Mucosa of descending colon (tissue), 3 donors: Measurements from ENCODE around the gene ABCG8. TPM values are rescaled to one million over a fixed set of nuclear protein-coding genes. Genes with fewer than 3 reads are reported as not detected.

Experiments
- ATAC-seq: fragments of 200-7000 bp; cut with Tn5 transposase; one replicate; pipeline ENCODE4 v1.9.1; 2020; ENCODE audit warnings: mild to moderate bottlenecking, moderate library complexity
- DNase-seq, 3 donors: peaks; one replicate each; pipeline ENCODE4 v3.0.0-alpha.2; 2020
- H3K36me3 ChIP-seq: fragments of 200-600 bp; one replicate; pipeline ENCODE4 v1.8.0; 2021; ENCODE audit warnings: low read depth, mild to moderate bottlenecking
- H3K4me1 ChIP-seq: fragments of 200-600 bp; one replicate; pipeline ENCODE4 v1.8.0; 2021; ENCODE audit warnings: low read depth, mild to moderate bottlenecking
- H3K4me3 ChIP-seq: fragments of 200-600 bp; one replicate; pipeline ENCODE4 v1.8.0; 2021; ENCODE audit warnings: mild to moderate bottlenecking
- H3K9me3 ChIP-seq: fragments of 200-600 bp; one replicate; pipeline ENCODE4 v1.8.0; 2021; ENCODE audit warnings: mild to moderate bottlenecking
- CTCF ChIP-seq: fragments of 200-600 bp; IDR thresholded peaks from one replicate; pipeline ENCODE4 v1.8.0; 2022; ENCODE audit warnings: antibody characterized with exemption, mild to moderate bottlenecking
- intact Hi-C, 2 donors: fragments of 100-400 bp; cut with DNase I in 1 of 2; cut with micrococcal nuclease in 1 of 2; formaldehyde crosslinking; loops; one replicate each; pipeline versions ENCODE4 v1.11.0 to v1.11.1; 2022; cut with DNase I, micrococcal nuclease
- total RNA-seq, 3 donors: library from RNA; stranded (reverse); fragmentation: NEBNext Ultra II Directional in 2 of 3; extraction: Animal tissue kit (Norgen Biotek cat#: 25700) in 2 of 3; gene quantifications; one replicate each; pipeline versions ENCODE4 v1.2.1 to v1.2.4, GENCODE V29; 2021 to 2023
- donor health status: DM: no; HTN: no; CAD: no; lungs with moderate emphysema.
- donor health status: DM: no; HTN: no; CAD: no.
- donor health status: DM: no; HTN: yes; CAD: no.

Gene ABCG8
- total RNA-seq, 3 donors from 2014 or later = 0.06 to 0.87 (median 0.49) TPM

- intact Hi-C loops = no loop called here
- ATAC-seq = no peak
- no peak for DNase-seq
- Histone ChIP-seq H3K4me1 (no peaks in the 10 kb centered on the region), H3K4me3 (no peak overlapping the region), H3K9me3 (no peaks in the 10 kb centered on the region), H3K36me3 (no peaks in the 10 kb centered on the region)
- TF ChIP-seq CTCF = no peak
Measured at GRCh38 chr2:43927442-43927841, 88.7 kb downstream of the ABCG8 start.

DNA sequence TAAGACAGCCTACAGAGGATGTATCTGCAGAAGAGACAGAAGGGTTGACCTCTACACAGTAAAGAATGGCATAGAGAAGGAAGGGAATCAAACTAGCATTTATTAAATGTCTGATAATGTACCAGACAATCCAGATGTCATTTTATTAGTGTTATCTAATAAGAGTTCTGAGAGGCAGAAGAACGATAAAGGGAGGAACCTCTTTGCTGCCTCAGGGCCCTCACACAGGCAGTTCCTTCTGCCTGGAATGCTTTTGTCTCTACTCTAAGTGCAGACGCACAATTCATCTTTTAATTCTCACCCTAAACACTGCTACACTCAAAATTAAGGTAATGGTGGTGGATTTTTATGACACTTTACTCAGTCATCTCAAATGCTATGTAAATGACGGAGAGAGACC lies 92.5 kb downstream of the ABCG8 start:
- no peak for ATAC-seq
- Histone ChIP-seq H3K4me1 (no peaks in the 10 kb centered on the region), H3K36me3 (no peaks in the 10 kb centered on the region), H3K9me3 (no peaks in the 10 kb centered on the region), H3K4me3 (no peak overlapping the region)
- intact Hi-C loops = no loop called here
- no peak for TF ChIP-seq CTCF
- no peak for DNase-seq

Other genes with a start within 250 kb of the ABCG8 start
- 10 to 100 TPM; 20.1 to 26.7 (median 25.3) TPM for gene THADA, start 242.9 kb upstream of the ABCG8 start, total RNA-seq
- 10 to 100 TPM in 1 of 3 donors, 1 to 10 TPM in 2; 2.6 to 25.6 (median 4.1) TPM for gene PLEKHH2, start 201.7 kb upstream of the ABCG8 start, total RNA-seq
- 1 to 10 TPM in 1 of 3 donors, under 1 TPM in 1, not detected in 1; 0.67 to 1.4 TPM for gene C1GALT1C1L, start 162.5 kb upstream of the ABCG8 start, total RNA-seq
- gene DYNC2LI1, start 64.9 kb upstream of the ABCG8 start, total RNA-seq = 10 to 100 TPM; 15.3 to 19.0 (median 18.1) TPM
- gene ABCG5, start 132 bp upstream of the ABCG8 start, total RNA-seq = under 1 TPM in 1 of 3 donors, not detected in 2; 0.22 TPM
- 100 to 1,000 TPM in 2 of 3 donors, 10 to 100 TPM in 1; 92.7 to 107 (median 101) TPM for gene LRPPRC, start 157.0 kb downstream of the ABCG8 start, total RNA-seq